GM19240 (cell line): ENCODE data around the gene IL21R.
"Not testable (repeated sequence)": the region's sequence is repeated elsewhere in the genome, so short reads cannot be mapped to it uniquely, and the experiment has no call there.

Source experiments
- DNase-seq: peaks from one replicate; pipeline ENCODE4 v3.0.0; 2011; ENCODE audit warnings: low spot score; ENCODE audit not compliant: insufficient read length

Gene IL21R

GRCh38 chr16:27426423-27427408, 24.7 kb downstream of the IL21R start:
- peak; percentile 69 for DNase-seq

DNA sequence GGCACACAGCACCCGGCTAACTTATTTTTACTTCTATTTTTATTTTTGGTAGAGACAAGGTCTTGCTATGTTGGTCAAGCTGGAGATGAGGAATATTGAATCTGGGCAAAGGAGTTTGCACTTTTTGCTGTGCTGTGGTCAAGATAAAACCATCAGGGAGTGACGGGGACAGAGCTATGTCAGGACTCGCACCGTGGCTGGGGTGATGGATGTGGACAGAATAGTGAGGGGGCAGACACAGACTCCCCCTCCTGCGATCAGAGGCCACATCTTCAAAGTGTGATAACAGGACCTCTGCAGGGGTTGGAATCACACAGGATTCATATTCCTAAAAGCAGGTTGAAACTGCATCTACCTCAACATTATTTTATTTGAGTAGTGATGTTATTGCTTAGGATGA, 25.6 kb downstream of the IL21R start:
- DNase-seq: no peak

DNA sequence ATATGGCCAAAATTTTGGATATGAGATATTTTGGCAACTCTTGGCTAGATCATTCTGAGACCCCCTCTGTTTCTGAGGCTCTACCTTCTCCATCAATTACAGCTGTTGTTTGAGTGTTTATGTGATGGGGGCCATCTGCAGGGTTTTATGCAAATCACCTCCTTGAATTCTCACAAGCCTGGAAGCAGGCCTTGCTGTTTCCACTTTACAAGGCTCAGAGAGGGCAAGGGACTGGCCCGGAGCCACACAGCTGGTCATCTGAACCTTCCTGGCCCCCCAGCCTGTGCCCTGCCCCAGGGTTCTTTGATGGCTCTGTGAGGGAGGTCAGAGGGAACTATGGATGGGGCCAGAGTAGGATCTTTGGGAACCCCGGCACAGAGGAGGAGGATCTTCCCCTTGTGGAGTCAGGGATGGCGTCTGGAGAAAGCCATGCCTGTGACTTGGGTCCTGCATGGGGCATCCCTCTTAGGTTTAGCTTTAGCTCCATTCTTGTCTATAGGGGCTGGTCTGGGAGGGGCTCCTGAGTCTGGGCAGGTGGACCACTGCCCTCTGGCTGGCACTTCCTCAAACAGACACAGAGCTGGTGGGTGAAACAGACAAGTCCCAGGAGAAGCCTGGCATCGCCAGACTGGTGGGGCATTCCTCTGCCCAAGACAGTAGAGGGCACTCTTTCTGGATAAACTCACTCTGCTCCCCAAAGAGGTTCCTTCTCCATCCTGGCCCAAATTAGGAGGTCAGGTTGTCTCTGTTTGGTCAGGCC, 26.2 kb downstream of the IL21R start:
- DNase-seq: no peak

GRCh38 chr16:27429330-27429871, 27.4 kb downstream of the IL21R start:
- no peak for DNase-seq

- no peak for DNase-seq
Measured at GRCh38 chr16:27429981-27430441, 28.0 kb downstream of the IL21R start.

DNA sequence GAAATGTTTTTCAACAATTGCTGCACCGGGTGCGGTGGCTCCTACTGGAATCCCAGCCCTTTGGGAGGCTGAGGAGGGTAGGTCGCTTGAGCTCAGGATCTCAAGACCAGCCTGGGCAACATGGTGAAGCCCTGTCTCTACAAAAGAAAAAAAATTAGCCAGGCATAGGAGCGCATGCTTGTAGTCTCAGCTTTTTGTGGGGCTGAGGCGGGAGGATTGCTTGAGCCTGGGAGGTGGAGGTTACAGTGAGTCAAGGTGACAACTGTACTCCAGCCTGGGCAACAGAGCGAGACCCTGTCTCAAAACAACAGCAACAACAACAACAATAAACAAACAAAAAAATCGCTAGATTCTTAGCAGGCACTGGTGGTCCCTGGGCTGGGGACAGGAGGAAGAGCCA, 28.5 kb downstream of the IL21R start:
- DNase-seq: no peak

- no peak for DNase-seq
Measured at GRCh38 chr16:27430923-27431484, 29.0 kb downstream of the IL21R start.

DNA sequence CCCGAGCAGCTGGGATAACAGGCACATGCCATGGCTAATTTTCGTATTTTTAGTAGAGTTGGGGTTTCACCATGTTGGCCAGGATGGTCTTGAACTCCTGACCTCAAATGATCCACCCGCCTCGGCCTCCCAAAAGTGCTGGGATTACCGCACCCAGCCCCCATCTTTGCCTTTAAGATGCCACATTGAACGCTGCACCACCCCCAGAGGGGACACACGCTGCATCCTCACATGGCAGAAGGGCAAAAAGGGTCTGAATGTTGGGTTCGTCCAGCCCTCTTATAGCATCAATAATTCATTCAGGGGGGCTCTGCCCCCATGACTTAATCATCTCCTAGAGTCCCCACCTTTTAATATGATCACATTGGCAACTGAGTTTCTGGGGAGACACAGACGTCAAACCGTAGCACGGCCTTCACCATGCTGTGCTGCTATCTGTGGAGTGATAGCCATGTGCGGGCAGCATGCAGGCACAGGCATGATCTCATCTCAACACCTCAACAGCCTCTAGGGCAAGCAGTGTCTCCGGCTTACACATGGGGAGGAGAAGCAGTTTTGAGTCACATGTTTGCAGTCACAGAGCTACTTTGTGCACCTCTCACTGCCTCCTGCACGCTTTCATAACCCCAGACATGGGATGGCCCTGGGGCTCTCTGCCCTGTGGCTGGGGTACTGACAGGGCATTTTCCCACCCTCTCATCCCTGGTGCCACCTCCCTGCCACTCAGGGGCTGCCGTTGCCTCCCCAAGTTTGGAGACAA, 30.0 kb downstream of the IL21R start:
- DNase-seq: no peak

- no peak for DNase-seq
Measured at GRCh38 chr16:27432558-27432957, 30.6 kb downstream of the IL21R start.

- not testable (repeated sequence) for DNase-seq
Measured at GRCh38 chr16:27433191-27433590, 31.2 kb downstream of the IL21R start.

DNA sequence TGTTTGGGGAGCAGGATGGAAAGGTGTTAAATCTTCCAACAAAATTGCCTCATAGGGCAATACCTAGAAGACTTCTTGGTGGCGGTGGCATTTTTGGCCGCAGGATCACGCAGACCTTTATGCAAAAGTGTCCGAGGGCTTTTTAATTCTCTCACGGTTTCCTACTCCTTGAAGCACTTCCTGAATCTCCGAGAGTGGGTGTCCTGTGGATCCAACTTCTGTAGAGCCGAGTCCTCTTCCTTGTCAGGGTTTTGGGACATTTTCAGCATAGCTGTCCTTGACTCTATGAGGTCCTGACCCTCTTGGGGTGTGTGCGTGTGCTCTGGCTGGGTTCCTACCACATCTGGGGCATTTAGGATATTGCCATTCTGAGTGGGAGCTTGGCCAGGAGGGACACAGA, 31.7 kb downstream of the IL21R start:
- no peak for DNase-seq

GRCh38 chr16:27434141-27435051, 32.4 kb downstream of the IL21R start:
- no peak for DNase-seq

- not testable (repeated sequence) for DNase-seq
Measured at GRCh38 chr16:27435146-27435545, 33.2 kb downstream of the IL21R start.

DNA sequence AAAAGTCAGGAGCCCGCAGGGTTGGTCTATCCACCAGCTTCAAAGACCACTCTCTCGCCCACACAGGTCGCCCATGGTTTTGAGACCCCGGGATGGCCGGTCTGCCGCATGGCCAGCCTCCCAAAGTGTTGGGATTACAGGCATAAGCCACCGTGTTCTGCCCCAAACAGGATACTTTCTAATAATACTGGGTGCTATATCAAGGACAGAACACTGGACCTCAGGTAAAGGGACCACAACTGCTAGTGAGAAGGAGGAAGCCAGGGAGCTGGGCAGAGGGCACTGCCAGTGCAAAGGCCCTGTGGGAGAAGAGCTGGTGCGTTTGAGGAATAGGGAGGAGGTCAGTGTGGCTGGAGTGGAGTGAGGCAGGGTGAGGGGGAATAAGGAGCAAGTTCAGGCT, 34.1 kb downstream of the IL21R start:
- DNase-seq: no peak

GRCh38 chr16:27436921-27437650, 35.1 kb downstream of the IL21R start:
- no peak for DNase-seq

GRCh38 chr16:27437946-27438345, 36.0 kb downstream of the IL21R start:
- no peak for DNase-seq

- no peak for DNase-seq
Measured at GRCh38 chr16:27439271-27440018, 37.5 kb downstream of the IL21R start.

DNA sequence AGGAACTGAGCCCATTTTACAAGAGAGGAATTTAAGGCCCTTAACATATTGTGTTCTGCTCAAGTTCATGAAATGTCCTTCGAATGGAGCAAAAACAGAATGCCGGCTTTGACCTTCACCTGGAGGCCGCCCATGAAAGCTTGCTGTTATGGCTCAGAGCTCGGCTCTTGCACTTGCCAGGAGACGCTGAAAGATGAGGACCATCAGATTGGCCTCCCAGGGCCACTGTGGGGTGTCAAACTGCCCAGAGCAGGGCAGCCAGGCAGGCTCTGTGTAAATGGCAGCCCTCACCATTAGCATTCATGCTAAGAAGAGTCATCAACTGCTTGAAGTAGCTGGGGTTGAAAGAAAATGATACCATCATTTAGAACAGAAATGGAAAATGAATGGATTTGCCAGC, 39.3 kb downstream of the IL21R start:
- no peak for DNase-seq
